ENCODE results near the gene CYP2C18.

CYP2C18 gene

GRCh38 chr10:94784256-94784655 lies 100.7 kb downstream of the CYP2C18 start:
- TF ChIP-seq CTCF (IDR thresholded peaks at IDR 0.05; ENCODE audit: low read depth, low read length, missing control alignments) = no peak
- no peak overlapping the region for H3K4me3 ChIP-seq (replicated peaks; ENCODE audit: low read depth, low read length)
- no peak for DNase-seq (ENCODE audit: extremely low read depth, low read depth)

- DNase-seq (ENCODE audit: extremely low read depth, low read depth) = no peak
- H3K4me3 ChIP-seq (replicated peaks; ENCODE audit: low read depth, low read length) = no peak overlapping the region
- no peak for TF ChIP-seq CTCF (IDR thresholded peaks at IDR 0.05; ENCODE audit: low read depth, low read length, missing control alignments)
Observed at GRCh38 chr10:94785211-94785610, 101.7 kb downstream of the CYP2C18 start.

All from HFF-Myc (cell line).